ENCODE results near the gene MRPL2.
A peak's percentile ranks its signal among the peaks of the same experiment; 100 is the strongest.

MRPL2 gene

DNA sequence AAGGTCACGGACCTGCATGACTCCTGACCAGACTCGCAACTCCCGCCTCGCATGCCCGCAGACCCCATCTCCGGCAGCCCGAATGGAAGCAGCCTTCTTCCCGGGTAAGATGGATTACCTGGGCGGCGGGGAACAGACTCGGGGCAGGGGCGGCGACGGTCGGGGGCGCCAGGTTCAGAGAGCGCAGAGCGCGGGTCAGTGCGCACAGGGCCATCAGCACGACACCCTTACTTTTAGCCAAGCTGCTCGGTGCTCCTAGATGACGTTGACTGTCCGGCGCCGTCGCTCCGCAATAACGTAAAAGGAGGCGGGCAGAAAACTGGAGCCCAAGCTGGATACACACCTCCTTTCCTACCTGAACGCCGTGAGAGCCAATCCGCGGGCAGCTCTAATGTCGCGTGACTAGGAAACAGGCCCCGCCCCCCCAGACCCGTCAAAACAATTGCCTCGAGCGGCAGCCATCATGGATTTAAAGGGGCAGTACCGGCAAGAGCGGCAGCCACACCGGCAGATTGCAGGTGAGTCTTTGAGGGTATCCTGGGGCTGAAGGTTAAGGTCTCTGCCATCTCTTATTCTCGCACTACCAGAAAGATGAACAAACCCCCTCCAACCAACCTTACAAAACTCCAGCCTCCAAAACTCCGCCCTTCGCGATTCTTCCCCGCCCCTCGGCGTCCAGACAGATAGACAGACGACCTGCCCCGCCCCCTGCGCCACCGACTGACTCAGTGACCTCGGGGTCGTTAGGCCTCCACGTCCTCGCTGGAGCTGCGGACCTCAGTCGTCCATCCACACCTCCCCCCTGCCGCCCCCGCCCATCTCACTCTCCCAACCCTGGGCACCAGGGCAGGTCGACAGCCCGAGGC is at the start of gene MRPL2, which contains the start of gene KLC4:
Gene MRPL2, minus strand, starts transcription at position 267 of the 866 bp plus-strand sequence. Its CDS starts 53 bp downstream, at position 214.
Gene KLC4, plus strand, starts transcription at position 464 of the 866 bp plus-strand sequence. CDS start 1,705 bp downstream, outside the sequence.
- H3K4me1 Mint-ChIP-seq (ENCODE audit: low read depth): peaks cover 29% of the 10 kb centered on the region
- H3K27me3 Mint-ChIP-seq: no peaks in the 10 kb centered on the region
- peak within 1 kb of the TSS; percentile 91 for H3K4me3 Mint-ChIP-seq
- H3K36me3 Mint-ChIP-seq (ENCODE audit: low read depth): peaks cover 48% of the 10 kb centered on the region
- H3K27ac Mint-ChIP-seq: peak within 1 kb of the TSS; percentile 97
- no peaks in the 10 kb centered on the region for H3K9me3 Mint-ChIP-seq
- intact Hi-C loops (cut with micrococcal nuclease): loop anchor here (1.0 to 10.0 kb wide), 3 partner anchors 45 to 115 kb away; partner anchors contain the start of genes KLHDC3 and PPP2R5D

DNA sequence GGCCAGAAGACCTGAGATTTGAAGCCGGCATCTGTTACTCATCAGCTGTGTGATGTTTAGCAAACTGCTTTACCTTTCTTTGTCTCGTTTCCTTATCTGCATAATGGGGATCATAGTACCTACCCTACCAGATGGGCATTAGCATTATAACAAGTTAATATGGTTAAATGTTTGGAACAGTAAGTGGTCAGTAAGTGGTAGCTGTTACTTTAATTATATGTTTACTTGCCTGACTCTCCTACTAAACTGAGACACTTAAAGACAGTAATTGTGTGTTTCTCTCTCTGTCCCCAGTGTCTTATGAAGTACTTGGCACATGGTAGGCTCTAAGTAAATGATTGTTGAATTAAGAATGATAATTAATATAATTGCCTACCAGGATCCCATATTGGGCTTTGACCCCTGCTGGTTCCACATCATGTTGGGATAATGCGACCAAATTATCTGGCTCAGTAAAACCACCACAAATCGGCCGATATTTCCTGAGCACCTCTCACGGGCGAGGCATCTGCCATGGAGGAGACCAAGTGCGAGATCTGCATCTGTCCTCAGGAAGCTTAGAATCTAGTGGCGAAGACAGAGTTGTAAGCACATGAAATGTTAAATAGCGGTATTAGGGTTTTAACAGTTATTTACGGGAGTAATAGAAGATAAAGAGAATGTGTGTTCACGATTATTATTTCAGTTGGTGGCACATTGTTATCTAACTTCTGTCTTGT is 48.3 kb upstream of the MRPL2 start:
- H3K4me3 Mint-ChIP-seq: no peak overlapping the region
- no peak overlapping the region for H3K27ac Mint-ChIP-seq
- no peaks in the 10 kb centered on the region for H3K4me1 Mint-ChIP-seq (ENCODE audit: low read depth)
- intact Hi-C loops (cut with micrococcal nuclease): no loop called here
- H3K9me3 Mint-ChIP-seq: no peaks in the 10 kb centered on the region
- no peaks in the 10 kb centered on the region for H3K36me3 Mint-ChIP-seq (ENCODE audit: low read depth)
- no peaks in the 10 kb centered on the region for H3K27me3 Mint-ChIP-seq

GRCh38 chr6:43105538-43106222 is 46.4 kb upstream of the MRPL2 start:
- Mint-ChIP-seq H3K4me1 (ENCODE audit: low read depth) (no peaks in the 10 kb centered on the region), H3K36me3 (ENCODE audit: low read depth) (no peaks in the 10 kb centered on the region), H3K27ac (no peak overlapping the region), H3K27me3 (no peaks in the 10 kb centered on the region), H3K9me3 (no peaks in the 10 kb centered on the region), H3K4me3 (no peak overlapping the region)
- intact Hi-C loops (cut with micrococcal nuclease): no loop called here

DNA sequence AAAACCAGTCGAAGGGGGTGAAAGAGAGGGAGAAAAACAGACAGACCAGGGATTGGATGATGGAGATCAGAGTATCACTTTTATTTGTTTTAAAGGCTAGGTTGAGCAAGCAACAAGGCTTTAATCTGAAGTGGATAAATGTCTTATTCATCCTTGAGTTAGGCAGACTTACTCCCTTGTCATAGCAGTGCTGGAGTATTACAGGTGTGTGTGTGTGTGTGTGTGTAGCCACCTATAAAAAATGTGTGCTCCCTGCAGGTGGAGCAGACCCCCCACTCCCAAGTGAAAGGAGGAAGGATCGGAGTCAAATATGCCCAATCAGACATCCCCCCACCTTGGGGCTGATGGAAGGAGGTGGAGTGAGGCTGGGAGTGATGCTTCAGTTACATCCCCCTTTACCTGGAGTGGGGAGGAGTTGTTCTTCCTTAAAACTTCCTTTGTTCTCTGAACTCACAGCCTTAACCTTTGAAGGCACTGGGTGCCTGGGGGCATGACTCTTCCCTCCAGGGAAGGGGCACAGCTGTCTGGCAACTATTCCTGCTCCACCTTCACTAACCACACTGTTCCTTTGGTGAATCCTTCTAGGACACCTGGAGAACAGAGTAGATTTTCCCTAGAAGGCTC is 44.1 kb upstream of the MRPL2 start:
- Mint-ChIP-seq H3K9me3 (no peaks in the 10 kb centered on the region), H3K27me3 (no peaks in the 10 kb centered on the region), H3K36me3 (ENCODE audit: low read depth) (no peaks in the 10 kb centered on the region), H3K4me3 (no peak overlapping the region), H3K27ac (no peak overlapping the region), H3K4me1 (ENCODE audit: low read depth) (no peaks in the 10 kb centered on the region)
- intact Hi-C loops (cut with micrococcal nuclease): no loop called here

GRCh38 chr6:43101497-43101896 is 42.3 kb upstream of the MRPL2 start:
- Mint-ChIP-seq H3K4me1 (ENCODE audit: low read depth) (no peaks in the 10 kb centered on the region), H3K27me3 (no peaks in the 10 kb centered on the region), H3K27ac (no peak overlapping the region), H3K9me3 (no peaks in the 10 kb centered on the region), H3K4me3 (no peak overlapping the region), H3K36me3 (ENCODE audit: low read depth) (no peaks in the 10 kb centered on the region)
- intact Hi-C loops (cut with micrococcal nuclease): no loop called here

DNA sequence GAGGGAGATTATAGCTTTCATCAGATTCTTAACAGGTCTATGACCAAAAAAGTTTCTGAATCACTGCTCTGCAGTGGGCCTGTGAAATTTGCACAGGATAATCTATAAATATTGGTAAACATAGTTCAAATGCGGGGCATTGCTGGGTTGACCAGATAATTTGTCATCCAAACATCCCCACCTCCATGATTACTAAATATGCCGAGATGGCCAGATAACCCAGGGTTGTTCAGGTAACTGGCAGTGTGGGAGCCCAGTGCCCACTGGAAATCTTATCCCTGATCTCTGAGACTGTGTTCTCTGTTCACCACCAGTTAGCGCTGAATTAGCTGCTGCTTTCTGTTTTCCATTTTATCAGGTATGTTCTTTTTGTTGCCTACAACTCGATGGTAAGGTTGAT is 38.3 kb upstream of the MRPL2 start:
- intact Hi-C loops (cut with micrococcal nuclease): no loop called here
- Mint-ChIP-seq H3K4me3 (no peak overlapping the region), H3K27me3 (no peaks in the 10 kb centered on the region), H3K36me3 (ENCODE audit: low read depth) (no peaks in the 10 kb centered on the region), H3K9me3 (no peaks in the 10 kb centered on the region), H3K27ac (no peak overlapping the region), H3K4me1 (ENCODE audit: low read depth) (peaks cover 14% of the 10 kb centered on the region)

DNA sequence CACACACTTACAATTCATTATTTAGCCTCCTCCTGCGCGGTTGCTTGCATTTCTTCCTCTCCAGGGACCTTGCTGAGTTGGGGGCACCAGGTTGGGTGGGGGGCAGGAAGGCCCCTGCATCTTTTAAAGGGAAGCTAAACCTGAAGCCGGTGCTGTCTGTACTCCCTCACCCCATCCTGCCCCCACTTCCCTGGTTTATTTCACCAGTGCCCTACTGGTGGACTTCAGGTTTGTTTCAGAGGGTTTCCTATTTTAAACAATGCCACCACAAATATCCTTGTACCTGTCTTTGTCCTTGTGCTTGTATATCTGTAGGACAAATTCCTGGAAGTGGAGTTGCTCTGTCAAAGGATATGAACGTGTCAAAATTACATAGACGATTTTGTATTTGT is 37.9 kb upstream of the MRPL2 start:
- intact Hi-C loops (cut with micrococcal nuclease): no loop called here
- Mint-ChIP-seq H3K4me1 (ENCODE audit: low read depth) (peaks cover 14% of the 10 kb centered on the region), H3K36me3 (ENCODE audit: low read depth) (no peaks in the 10 kb centered on the region), H3K27me3 (no peaks in the 10 kb centered on the region), H3K4me3 (no peak overlapping the region), H3K9me3 (no peaks in the 10 kb centered on the region), H3K27ac (no peak overlapping the region)

- no peak overlapping the region for H3K27ac Mint-ChIP-seq
- no peaks in the 10 kb centered on the region for H3K36me3 Mint-ChIP-seq (ENCODE audit: low read depth)
- H3K9me3 Mint-ChIP-seq: no peaks in the 10 kb centered on the region
- H3K4me3 Mint-ChIP-seq: no peak overlapping the region
- no peaks in the 10 kb centered on the region for H3K27me3 Mint-ChIP-seq
- H3K4me1 Mint-ChIP-seq (ENCODE audit: low read depth): peaks cover 14% of the 10 kb centered on the region
- intact Hi-C loops (cut with micrococcal nuclease): no loop called here
These were observed 37.3 kb upstream of the MRPL2 start for GRCh38 chr6:43096451-43097097.

- H3K9me3 Mint-ChIP-seq: no peaks in the 10 kb centered on the region
- no peaks in the 10 kb centered on the region for H3K27me3 Mint-ChIP-seq
- H3K27ac Mint-ChIP-seq: no peak overlapping the region
- no peak overlapping the region for H3K4me3 Mint-ChIP-seq
- peaks cover 14% of the 10 kb centered on the region for H3K4me1 Mint-ChIP-seq (ENCODE audit: low read depth)
- H3K36me3 Mint-ChIP-seq (ENCODE audit: low read depth): no peaks in the 10 kb centered on the region
- intact Hi-C loops (cut with micrococcal nuclease): no loop called here
These were observed 36.7 kb upstream of the MRPL2 start for GRCh38 chr6:43095939-43096338.

GRCh38 chr6:43093436-43094289 is 34.4 kb upstream of the MRPL2 start:
- intact Hi-C loops (cut with micrococcal nuclease): no loop called here
- Mint-ChIP-seq H3K9me3 (no peaks in the 10 kb centered on the region), H3K27me3 (no peaks in the 10 kb centered on the region), H3K36me3 (ENCODE audit: low read depth) (no peaks in the 10 kb centered on the region), H3K4me3 (peak overlapping the region; percentile 13), H3K27ac (no peak overlapping the region), H3K4me1 (ENCODE audit: low read depth) (peaks cover 14% of the 10 kb centered on the region)

DNA sequence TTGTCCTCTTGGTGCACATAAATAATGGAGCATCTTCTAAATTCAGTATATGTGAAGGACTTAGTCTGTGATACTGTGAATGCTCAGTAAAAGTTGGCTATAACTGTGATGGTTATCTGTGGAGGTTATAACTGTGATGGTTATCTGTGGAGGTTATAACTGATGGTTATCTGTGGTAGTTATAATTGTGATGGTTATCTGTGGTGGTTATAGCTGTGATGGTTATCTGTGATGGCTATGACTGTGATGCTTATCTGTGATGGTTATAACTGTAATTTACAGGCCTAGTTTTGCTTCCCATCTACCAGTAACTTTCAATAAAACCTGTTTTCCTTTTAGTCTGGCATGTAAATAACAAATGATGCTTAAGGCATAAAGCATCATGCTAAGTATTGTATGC is 33.4 kb upstream of the MRPL2 start:
- Mint-ChIP-seq H3K27ac (no peak overlapping the region), H3K9me3 (no peaks in the 10 kb centered on the region), H3K4me1 (ENCODE audit: low read depth) (peaks cover 14% of the 10 kb centered on the region), H3K36me3 (ENCODE audit: low read depth) (no peaks in the 10 kb centered on the region), H3K4me3 (no peak overlapping the region), H3K27me3 (no peaks in the 10 kb centered on the region)
- intact Hi-C loops (cut with micrococcal nuclease): no loop called here

DNA sequence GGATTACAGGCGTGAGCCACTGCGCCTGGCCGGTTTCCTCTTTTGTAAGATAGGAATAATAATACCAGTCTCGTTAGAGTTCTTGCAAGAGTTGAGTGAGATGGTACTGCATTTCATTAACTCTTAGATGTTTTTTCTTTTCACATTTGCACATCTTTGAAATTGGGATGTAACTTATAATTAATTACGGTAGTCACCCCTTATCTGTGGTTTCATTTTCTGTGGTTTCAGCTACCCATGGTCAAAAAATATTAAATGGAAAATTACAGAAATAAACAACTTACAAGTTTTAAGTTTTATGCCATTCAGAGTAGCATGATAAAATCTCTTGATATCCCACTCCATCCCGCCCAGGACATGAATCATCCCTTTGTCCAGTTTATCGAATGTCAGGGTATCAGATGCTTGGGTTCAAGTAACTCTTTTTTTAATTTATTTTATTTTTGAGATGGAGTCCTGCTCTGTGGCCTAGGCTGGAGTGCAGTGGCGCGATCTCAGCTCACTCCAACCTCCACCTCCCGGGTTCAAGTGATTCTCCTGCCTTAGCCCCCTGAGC is 32.3 kb upstream of the MRPL2 start:
- intact Hi-C loops (cut with micrococcal nuclease): no loop called here
- no peaks in the 10 kb centered on the region for H3K27me3 Mint-ChIP-seq

More for the DNA sequence above, 32.3 kb upstream of the MRPL2 start:
- H3K27ac Mint-ChIP-seq: no peak overlapping the region
- no peaks in the 10 kb centered on the region for H3K36me3 Mint-ChIP-seq (ENCODE audit: low read depth)
- no peaks in the 10 kb centered on the region for H3K9me3 Mint-ChIP-seq
- H3K4me1 Mint-ChIP-seq (ENCODE audit: low read depth): peaks cover 14% of the 10 kb centered on the region
- no peak overlapping the region for H3K4me3 Mint-ChIP-seq

All from dendritic cell treated with granulocyte-macrophage colony-stimulating factor and Interleukin-4, amounts not matched to agents 40 ng/mL and 50 ng/mL, for 4 days (primary cell).